ENCODE results near the gene DMWD.

Gene DMWD

DNA sequence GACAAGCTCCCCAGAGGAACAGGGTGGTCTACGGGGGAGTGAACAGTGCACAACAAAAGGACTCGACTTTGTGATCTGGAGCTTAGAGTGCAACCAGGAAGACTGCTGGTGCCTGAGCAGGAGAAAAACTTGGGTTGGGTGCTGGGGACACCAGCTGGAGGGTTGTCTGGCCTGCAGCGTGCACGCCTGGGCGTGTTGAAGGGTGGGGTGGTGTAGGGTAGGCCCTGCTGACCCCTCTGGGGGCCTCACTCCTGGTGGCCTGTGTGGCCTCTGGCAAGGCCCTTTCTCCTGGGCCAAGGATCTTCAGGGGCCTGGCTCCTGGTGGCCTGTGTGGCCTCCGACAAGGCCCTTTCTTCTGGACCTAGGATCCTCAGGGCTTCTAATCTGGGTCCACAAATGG is 27.1 kb upstream of the DMWD start:
- H3K4me3 ChIP-seq (ENCODE audit: low read length in 2 of 2) = no peak overlapping the region
- DNase-seq (ENCODE audit: low spot score) = no peak

DNA sequence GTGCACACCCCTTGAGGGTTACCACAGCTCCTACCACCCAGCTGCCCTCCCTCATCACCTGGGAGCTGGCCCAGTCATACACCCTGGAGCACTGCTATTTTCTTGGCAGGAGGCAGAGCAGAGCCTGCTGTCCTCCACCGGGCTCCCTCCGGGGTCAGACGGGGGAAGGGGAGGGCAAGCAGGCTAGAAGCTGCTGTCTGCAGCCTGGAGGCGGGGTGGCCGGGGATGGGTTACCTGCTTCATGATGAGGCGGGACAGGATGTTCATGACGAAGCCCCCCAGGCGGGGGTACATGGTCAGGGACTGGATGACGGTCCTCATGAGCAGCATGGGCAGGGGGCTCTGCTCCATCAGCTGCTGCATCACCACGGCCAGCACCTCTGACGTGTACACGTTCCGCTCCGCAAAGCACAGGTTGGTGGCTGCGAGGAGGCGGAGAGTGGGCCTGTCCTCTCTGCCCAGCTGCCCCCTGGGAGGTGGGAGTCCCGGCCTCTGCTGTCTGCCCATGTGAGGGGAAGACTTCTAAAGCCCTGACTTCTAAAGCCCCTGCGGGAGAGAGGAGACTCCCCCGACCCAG is 25.2 kb upstream of the DMWD start:
- H3K27ac ChIP-seq (replicated peaks; ENCODE audit: low read length) = peak overlapping the region; percentile 42
- peak overlapping the region; percentile 39 for H3K4ac ChIP-seq (ENCODE audit: low read length)
- no peak for DNase-seq (ENCODE audit: low spot score)
- peak overlapping the region; percentile 39 for H2BK15ac ChIP-seq (ENCODE audit: low read length)
- no peak overlapping the region for H3K4me3 ChIP-seq (ENCODE audit: low read length in 2 of 2)
- peaks cover 16 to 22% of the 10 kb centered on the region in 2 donors for H3K4me1 ChIP-seq (ENCODE audit: control insufficient read depth in 2 of 2, insufficient read depth in 1 of 2, low read depth in 1 of 2, low read length in 2 of 2)
- no peak overlapping the region for H2BK12ac ChIP-seq (ENCODE audit: low read length)
- H4K91ac ChIP-seq (ENCODE audit: low read depth, low read length, poor library complexity) = peak overlapping the region; percentile 3
- H3K4me2 ChIP-seq (ENCODE audit: insufficient read depth, low read length, poor library complexity, severe bottlenecking) = peak overlapping the region; percentile 3
- H3K23ac ChIP-seq (ENCODE audit: low read depth, low read length, poor library complexity) = peak overlapping the region; percentile 26
- no peak overlapping the region for H4K8ac ChIP-seq (ENCODE audit: low read depth, low read length)
- peak overlapping the region; percentile 98 for H2AK5ac ChIP-seq (ENCODE audit: low read depth, low read length)
- H3K9me3 ChIP-seq (replicated peaks in 1 of 2; ENCODE audit: control insufficient read depth in 2 of 2, insufficient read depth in 1 of 2, low read depth in 1 of 2, low read length in 2 of 2) = no peaks in the 10 kb centered on the region
- no CpG with 5 or more reads among the region's 19 CpGs for WGBS, 2 donors (ENCODE audit: extremely low coverage in 2 of 2, insufficient read length in 2 of 2, insufficient replicate concordance in 1 of 2)
- no peaks in the 10 kb centered on the region for H3K79me1 ChIP-seq (ENCODE audit: low read depth, low read length)
- H2BK120ac ChIP-seq (ENCODE audit: low read depth, low read length) = peak overlapping the region; percentile 28
- H3K14ac ChIP-seq (ENCODE audit: low read length) = peak overlapping the region; percentile 3
- H2BK5ac ChIP-seq (ENCODE audit: low read length) = no peak overlapping the region
- H3K36me3 ChIP-seq (replicated peaks in 1 of 2; ENCODE audit: control insufficient read depth in 2 of 2, insufficient read depth in 2 of 2, low read length in 2 of 2) = peaks cover 20 to 42% of the 10 kb centered on the region in 2 donors
- H3K27me3 ChIP-seq (ENCODE audit: control insufficient read depth in 3 of 3, insufficient read depth in 3 of 3, low read depth in 1 of 3, low read length in 3 of 3) = peaks cover 0 to 8% (median 0%) of the 10 kb centered on the region in 3 experiments
- peak overlapping the region; percentile 32 for H3K9ac ChIP-seq (ENCODE audit: low read depth, low read length, poor library complexity)
- no peak overlapping the region for H2AFZ ChIP-seq (ENCODE audit: low read length)
- peak overlapping the region; percentile 92 for H3K18ac ChIP-seq (ENCODE audit: low read length)

More for the DNA sequence above, 27.1 kb upstream of the DMWD start:
- WGBS, 2 donors (ENCODE audit: extremely low coverage in 2 of 2, insufficient read length in 2 of 2, insufficient replicate concordance in 1 of 2) = no CpG with 5 or more reads among the region's 6 CpGs
- H4K8ac ChIP-seq (ENCODE audit: low read depth, low read length) = no peak overlapping the region
- H3K27ac ChIP-seq (replicated peaks; ENCODE audit: low read length) = no peak overlapping the region
- H2AFZ ChIP-seq (ENCODE audit: low read length) = no peak overlapping the region
- peaks cover 33 to 58% of the 10 kb centered on the region in 2 donors for H3K36me3 ChIP-seq (replicated peaks in 1 of 2; ENCODE audit: control insufficient read depth in 2 of 2, insufficient read depth in 2 of 2, low read length in 2 of 2)
- no peak overlapping the region for H2AK5ac ChIP-seq (ENCODE audit: low read depth, low read length)
- no peak overlapping the region for H3K9ac ChIP-seq (ENCODE audit: low read depth, low read length, poor library complexity)
- no peak overlapping the region for H3K14ac ChIP-seq (ENCODE audit: low read length)
- H2BK12ac ChIP-seq (ENCODE audit: low read length) = no peak overlapping the region
- no peak overlapping the region for H2BK120ac ChIP-seq (ENCODE audit: low read depth, low read length)
- peaks cover 0 to 4% (median 0%) of the 10 kb centered on the region in 3 experiments for H3K27me3 ChIP-seq (ENCODE audit: control insufficient read depth in 3 of 3, insufficient read depth in 3 of 3, low read depth in 1 of 3, low read length in 3 of 3)
- no peak overlapping the region for H3K4me2 ChIP-seq (ENCODE audit: insufficient read depth, low read length, poor library complexity, severe bottlenecking)
- H3K79me1 ChIP-seq (ENCODE audit: low read depth, low read length) = no peaks in the 10 kb centered on the region
- no peak overlapping the region for H3K23ac ChIP-seq (ENCODE audit: low read depth, low read length, poor library complexity)
- peaks cover 16 to 20% of the 10 kb centered on the region in 2 donors for H3K4me1 ChIP-seq (ENCODE audit: control insufficient read depth in 2 of 2, insufficient read depth in 1 of 2, low read depth in 1 of 2, low read length in 2 of 2)
- H4K91ac ChIP-seq (ENCODE audit: low read depth, low read length, poor library complexity) = no peak overlapping the region
- H2BK5ac ChIP-seq (ENCODE audit: low read length) = no peak overlapping the region
- H3K18ac ChIP-seq (ENCODE audit: low read length) = no peak overlapping the region
- peaks cover 0 to 2% of the 10 kb centered on the region in 2 donors for H3K9me3 ChIP-seq (replicated peaks in 1 of 2; ENCODE audit: control insufficient read depth in 2 of 2, insufficient read depth in 1 of 2, low read depth in 1 of 2, low read length in 2 of 2)
- H3K4ac ChIP-seq (ENCODE audit: low read length) = no peak overlapping the region
- H2BK15ac ChIP-seq (ENCODE audit: low read length) = no peak overlapping the region

DNA sequence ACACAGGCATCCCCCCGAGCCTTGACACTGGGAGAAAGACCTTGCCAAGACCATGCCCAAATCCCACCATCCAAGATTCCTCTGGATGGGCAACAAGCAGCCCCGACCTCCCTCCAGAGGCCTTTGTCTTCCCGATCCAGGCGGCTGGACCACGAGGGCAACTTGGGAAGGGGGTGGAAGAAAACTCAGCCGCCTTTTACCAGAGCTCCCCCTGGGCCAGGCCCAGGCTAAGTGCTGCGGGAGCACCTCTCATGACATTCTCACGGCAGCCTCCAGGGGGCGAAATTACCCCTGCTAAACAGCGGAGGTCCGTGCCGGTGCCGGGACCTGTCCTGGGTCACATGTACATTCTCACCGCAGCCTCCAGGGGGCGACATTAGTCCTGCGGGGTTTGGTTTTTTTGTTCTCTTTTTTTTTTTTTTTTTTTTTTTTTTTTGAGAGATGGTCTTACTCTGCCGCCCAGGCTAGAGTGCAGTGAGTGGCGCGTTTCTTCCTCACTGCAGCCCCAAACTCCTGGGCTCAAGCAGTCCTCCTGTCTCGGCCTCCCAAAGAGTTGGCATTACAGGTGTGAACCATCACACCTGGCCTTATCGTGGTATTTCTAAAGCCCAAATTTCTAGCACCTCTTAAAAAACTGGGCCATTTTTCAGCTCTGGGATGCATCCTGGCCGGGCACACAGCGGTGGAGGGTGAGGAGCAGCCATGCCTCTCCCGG is 24.5 kb upstream of the DMWD start:
- Histone ChIP-seq H2AK5ac (ENCODE audit: low read depth, low read length) (peak overlapping the region; percentile 98), H3K79me1 (ENCODE audit: low read depth, low read length) (no peaks in the 10 kb centered on the region), H4K8ac (ENCODE audit: low read depth, low read length) (no peak overlapping the region), H3K4me1 (ENCODE audit: control insufficient read depth in 2 of 2, insufficient read depth in 1 of 2, low read depth in 1 of 2, low read length in 2 of 2) (peaks cover 16 to 22% of the 10 kb centered on the region in 2 donors), H3K9me3 (replicated peaks in 1 of 2; ENCODE audit: control insufficient read depth in 2 of 2, insufficient read depth in 1 of 2, low read depth in 1 of 2, low read length in 2 of 2) (no peaks in the 10 kb centered on the region), H3K18ac (ENCODE audit: low read length) (peak overlapping the region; percentile 93), H3K36me3 (replicated peaks in 1 of 2; ENCODE audit: control insufficient read depth in 2 of 2, insufficient read depth in 2 of 2, low read length in 2 of 2) (peaks cover 16 to 35% of the 10 kb centered on the region in 2 donors), H3K4me2 (ENCODE audit: insufficient read depth, low read length, poor library complexity, severe bottlenecking) (no peak overlapping the region), H2BK12ac (ENCODE audit: low read length) (no peak overlapping the region), H3K27me3 (ENCODE audit: control insufficient read depth in 3 of 3, insufficient read depth in 3 of 3, low read depth in 1 of 3, low read length in 3 of 3) (peaks cover 0 to 8% (median 0%) of the 10 kb centered on the region in 3 experiments), H3K23ac (ENCODE audit: low read depth, low read length, poor library complexity) (peak overlapping the region; percentile 26), H2BK15ac (ENCODE audit: low read length) (peak overlapping the region; percentile 86), H4K91ac (ENCODE audit: low read depth, low read length, poor library complexity) (no peak overlapping the region), H3K4me3 (ENCODE audit: low read length in 2 of 2) (peak overlapping the region in 1 of 2 donors; percentile 56), H3K27ac (replicated peaks; ENCODE audit: low read length) (peak overlapping the region; percentile 42), H3K4ac (ENCODE audit: low read length) (no peak overlapping the region), H3K9ac (ENCODE audit: low read depth, low read length, poor library complexity) (peak overlapping the region; percentile 32), H2AFZ (ENCODE audit: low read length) (peak overlapping the region; percentile 68), H3K14ac (ENCODE audit: low read length) (peak overlapping the region; percentile 3), H2BK5ac (ENCODE audit: low read length) (peak overlapping the region; percentile 62), H2BK120ac (ENCODE audit: low read depth, low read length) (peak overlapping the region; percentile 28)
- WGBS, 2 donors (ENCODE audit: extremely low coverage in 2 of 2, insufficient read length in 2 of 2, insufficient replicate concordance in 1 of 2) = no CpG with 5 or more reads among the region's 24 CpGs
- peak; percentile 96 for DNase-seq (ENCODE audit: low spot score)

Data from neuronal stem cell (in vitro differentiated cells).